Sigmoid colon (tissue), 4 donors: Measurements from ENCODE around the gene DPM1.

Experiments used
- EP300 ChIP-seq, 4 donors: sonication (generic); formaldehyde crosslinking; IDR thresholded peaks; one replicate each; pipeline ENCODE4 v1.6.1; 2017; ENCODE audit warnings: antibody characterized with exemption in 4 of 4
- POLR2A ChIP-seq, 2 donors: fragments of 450-650 bp; IDR thresholded peaks; one replicate each; pipeline ENCODE4 v1.6.1; 2016; ENCODE audit warnings: antibody characterized with exemption in 2 of 2, mild to moderate bottlenecking in 2 of 2, moderate library complexity in 2 of 2
- POLR2AphosphoS5 ChIP-seq, 4 donors: sonication (generic); formaldehyde crosslinking; IDR thresholded peaks; one replicate each; pipeline ENCODE4 v1.6.1; 2017; ENCODE audit warnings: antibody characterized with exemption in 4 of 4
- TF ChIP-seq, protein P1 (sequence below), 4 experiments: fragments of 450-650 bp in 3 of 4; fragments of 200-600 bp in 1 of 4; IDR thresholded peaks; one replicate each; pipeline ENCODE4 v1.5.1; 2016 to 2019; ENCODE audit warnings: antibody characterized with exemption in 4 of 4, mild to moderate bottlenecking in 3 of 4, moderate library complexity in 2 of 4

DNA sequence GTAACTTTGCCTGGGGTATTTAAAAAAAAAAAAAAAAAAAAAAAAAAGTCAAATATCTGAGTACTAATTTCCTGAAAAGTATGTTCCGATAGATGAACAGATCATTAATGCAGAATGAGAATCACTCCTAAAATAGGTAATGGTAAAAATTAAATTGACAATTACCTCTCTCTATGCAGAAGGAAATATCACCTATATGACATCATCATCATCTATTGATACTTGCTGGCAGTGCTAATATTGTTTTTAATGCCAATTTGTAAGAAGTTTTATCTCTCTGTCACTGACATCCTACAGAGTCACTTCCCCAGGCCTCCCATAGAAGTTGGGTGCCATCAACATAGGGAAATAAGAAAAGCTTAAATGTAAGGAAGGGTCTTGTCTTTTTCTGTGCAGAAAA lies 57.0 kb downstream of the DPM1 start:
- TF ChIP-seq, protein P1, sequence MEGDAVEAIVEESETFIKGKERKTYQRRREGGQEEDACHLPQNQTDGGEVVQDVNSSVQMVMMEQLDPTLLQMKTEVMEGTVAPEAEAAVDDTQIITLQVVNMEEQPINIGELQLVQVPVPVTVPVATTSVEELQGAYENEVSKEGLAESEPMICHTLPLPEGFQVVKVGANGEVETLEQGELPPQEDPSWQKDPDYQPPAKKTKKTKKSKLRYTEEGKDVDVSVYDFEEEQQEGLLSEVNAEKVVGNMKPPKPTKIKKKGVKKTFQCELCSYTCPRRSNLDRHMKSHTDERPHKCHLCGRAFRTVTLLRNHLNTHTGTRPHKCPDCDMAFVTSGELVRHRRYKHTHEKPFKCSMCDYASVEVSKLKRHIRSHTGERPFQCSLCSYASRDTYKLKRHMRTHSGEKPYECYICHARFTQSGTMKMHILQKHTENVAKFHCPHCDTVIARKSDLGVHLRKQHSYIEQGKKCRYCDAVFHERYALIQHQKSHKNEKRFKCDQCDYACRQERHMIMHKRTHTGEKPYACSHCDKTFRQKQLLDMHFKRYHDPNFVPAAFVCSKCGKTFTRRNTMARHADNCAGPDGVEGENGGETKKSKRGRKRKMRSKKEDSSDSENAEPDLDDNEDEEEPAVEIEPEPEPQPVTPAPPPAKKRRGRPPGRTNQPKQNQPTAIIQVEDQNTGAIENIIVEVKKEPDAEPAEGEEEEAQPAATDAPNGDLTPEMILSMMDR (IDR thresholded peaks at IDR 0.05), result no peak
- TF ChIP-seq POLR2A (IDR thresholded peaks at IDR 0.05) (no peak), EP300 (IDR thresholded peaks at IDR 0.05) (no peak), POLR2AphosphoS5 (IDR thresholded peaks at IDR 0.05) (no peak)
